ENCODE measurements around the gene PWWP2B.

DNA sequence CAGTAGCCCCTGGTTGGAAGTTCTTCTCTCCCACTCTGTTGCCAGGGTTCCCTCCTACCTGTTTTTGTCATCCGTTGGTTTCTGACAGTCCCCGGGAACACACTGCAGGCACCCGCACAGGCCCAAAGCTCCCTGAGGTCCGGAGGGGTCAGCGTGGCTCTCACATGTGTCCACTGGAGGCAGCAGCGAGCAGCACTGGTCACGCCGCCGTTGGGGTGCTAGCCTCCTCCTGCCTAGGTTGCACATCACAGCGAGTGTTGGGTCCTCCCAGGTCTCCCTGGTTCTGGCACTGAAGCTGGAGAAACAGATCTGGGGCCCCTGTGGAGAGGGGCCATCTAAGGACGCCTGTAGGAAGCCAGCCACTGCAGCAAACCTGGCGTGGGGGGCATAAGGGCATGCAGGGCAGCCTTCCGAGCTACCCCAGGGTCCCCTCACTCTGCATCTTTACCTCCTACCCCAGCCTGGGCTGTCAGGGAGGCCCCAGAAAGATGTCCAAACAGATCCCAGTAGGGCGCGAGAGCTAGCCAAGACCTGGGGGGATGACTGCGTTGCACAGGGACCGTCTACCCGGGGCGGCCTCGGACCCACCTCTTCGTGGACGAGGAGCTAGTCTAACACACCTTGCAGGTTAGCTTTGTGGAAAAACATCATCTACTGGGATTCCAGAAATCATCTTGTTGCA lies 36.1 kb upstream of the PWWP2B start:
- TF ChIP-seq, protein P1, sequence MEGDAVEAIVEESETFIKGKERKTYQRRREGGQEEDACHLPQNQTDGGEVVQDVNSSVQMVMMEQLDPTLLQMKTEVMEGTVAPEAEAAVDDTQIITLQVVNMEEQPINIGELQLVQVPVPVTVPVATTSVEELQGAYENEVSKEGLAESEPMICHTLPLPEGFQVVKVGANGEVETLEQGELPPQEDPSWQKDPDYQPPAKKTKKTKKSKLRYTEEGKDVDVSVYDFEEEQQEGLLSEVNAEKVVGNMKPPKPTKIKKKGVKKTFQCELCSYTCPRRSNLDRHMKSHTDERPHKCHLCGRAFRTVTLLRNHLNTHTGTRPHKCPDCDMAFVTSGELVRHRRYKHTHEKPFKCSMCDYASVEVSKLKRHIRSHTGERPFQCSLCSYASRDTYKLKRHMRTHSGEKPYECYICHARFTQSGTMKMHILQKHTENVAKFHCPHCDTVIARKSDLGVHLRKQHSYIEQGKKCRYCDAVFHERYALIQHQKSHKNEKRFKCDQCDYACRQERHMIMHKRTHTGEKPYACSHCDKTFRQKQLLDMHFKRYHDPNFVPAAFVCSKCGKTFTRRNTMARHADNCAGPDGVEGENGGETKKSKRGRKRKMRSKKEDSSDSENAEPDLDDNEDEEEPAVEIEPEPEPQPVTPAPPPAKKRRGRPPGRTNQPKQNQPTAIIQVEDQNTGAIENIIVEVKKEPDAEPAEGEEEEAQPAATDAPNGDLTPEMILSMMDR (IDR thresholded peaks at IDR 0.05; ENCODE audit: insufficient read depth, low read length, poor library complexity, severe bottlenecking): peak; percentile 22
- no peak for TF ChIP-seq EZH2phosphoT487 (conservative IDR thresholded peaks at IDR 0.05; ENCODE audit: low read length)

Data from SU-DHL-6 (cell line).